Peyer's patch (tissue), 4 donors: Measurements from ENCODE around the gene OGT. TPM values are rescaled to one million over a fixed set of nuclear protein-coding genes. Genes with fewer than 3 reads are reported as not detected.

Source experiments
- DNase-seq, 3 donors: peaks; one replicate each; pipeline ENCODE4 v3.0.0-alpha.2; 2017 to 2019
- H3K27ac ChIP-seq, 4 donors: fragments of 200-600 bp; sonication (generic); one replicate each; pipeline ENCODE4 v1.5.1; 2016 to 2019
- H3K27me3 ChIP-seq, 2 donors: fragments of 200-600 bp; sonication (generic); one replicate each; pipeline ENCODE4 v1.5.1; 2019
- H3K36me3 ChIP-seq, 3 donors: fragments of 200-600 bp; sonication (generic); one replicate each; pipeline ENCODE4 v1.5.1; 2016 to 2019
- H3K4me1 ChIP-seq, 4 donors: fragments of 200-600 bp; sonication (generic); one replicate each; pipeline ENCODE4 v1.5.1; 2016 to 2019
- H3K4me3 ChIP-seq, 4 donors: fragments of 200-600 bp; sonication (generic); 1 replicate in 3 of 4; 2 replicates in 1 of 4; pipeline ENCODE4 v1.5.1; 2016 to 2019; ENCODE audit warnings: mild to moderate bottlenecking in 1 of 4
- H3K9me3 ChIP-seq, 4 donors: fragments of 200-600 bp; sonication (generic); one replicate each; pipeline ENCODE4 v1.5.1; 2016 to 2019; ENCODE audit warnings: mild to moderate bottlenecking in 1 of 4
- POLR2A ChIP-seq, 2 donors: fragments of 450-650 bp; IDR thresholded peaks; one replicate each; pipeline ENCODE4 v1.5.1; 2017; ENCODE audit warnings: antibody characterized with exemption in 2 of 2, mild to moderate bottlenecking in 2 of 2, moderate library complexity in 2 of 2
- total RNA-seq, 4 donors: library from RNA; depleted of rRNA; stranded (reverse); fragments of >200 nt; gene quantifications; one replicate each; pipeline ENCODE4 v1.1.0, GENCODE V29; 2016
- TF ChIP-seq, protein P1 (sequence below), 6 experiments: fragments of 450-650 bp in 4 of 6; fragments of 200-600 bp in 2 of 6; sonication (generic) in 1 of 6; IDR thresholded peaks; one replicate each; pipeline ENCODE4 v1.5.1; 2017 to 2019; ENCODE audit warnings: antibody characterized with exemption in 6 of 6, mild to moderate bottlenecking in 3 of 6, moderate library complexity in 1 of 6

OGT gene
- total RNA-seq, 4 donors from 2014 or later, result 118 to 297 (median 183) TPM

DNA sequence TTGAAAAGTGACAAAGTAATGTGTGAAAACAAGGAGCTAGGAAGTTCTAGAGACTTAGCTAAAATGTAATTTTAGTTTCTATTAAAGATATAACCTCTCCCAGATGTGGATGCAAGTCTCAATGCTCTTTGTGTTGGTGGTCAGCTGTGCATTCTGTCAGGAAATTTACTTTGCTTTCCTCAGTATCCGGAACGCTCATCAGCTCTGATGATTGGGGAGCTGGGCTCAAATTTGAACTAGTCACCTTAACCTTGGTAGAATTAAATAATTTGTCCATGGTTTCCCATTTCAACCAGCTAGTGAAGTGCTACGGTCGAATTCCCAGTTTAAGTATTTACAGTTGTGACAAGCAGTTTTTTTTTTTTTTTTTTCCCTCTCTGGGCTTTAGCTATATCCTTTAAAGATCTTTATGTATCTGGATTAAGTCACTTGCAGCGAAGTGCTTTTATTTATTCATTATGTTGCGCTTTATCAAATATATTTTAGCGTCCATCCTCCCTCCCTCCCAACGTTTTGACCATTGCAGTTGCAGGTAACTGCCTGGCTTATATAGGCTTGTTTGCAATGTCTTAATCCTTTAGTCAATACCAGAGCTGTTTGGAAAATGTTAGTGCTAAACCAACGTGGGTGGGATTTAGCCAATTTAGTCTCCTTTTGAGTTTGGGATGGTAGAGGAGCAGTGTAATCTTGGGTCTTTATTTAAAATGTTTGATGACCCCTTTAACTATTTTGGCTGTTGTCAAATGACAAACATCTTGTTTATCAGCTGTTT, 2.1 kb downstream of the OGT start:
- H3K9me3 ChIP-seq, result no peaks in the 10 kb centered on the region
- H3K4me3 ChIP-seq, result peak overlapping the region; percentile 62 to 77 (median 68)
- no peak for DNase-seq
- H3K4me1 ChIP-seq, result peaks cover 0 to 11% (median 4%) of the 10 kb centered on the region in 4 donors
- TF ChIP-seq, protein P1, sequence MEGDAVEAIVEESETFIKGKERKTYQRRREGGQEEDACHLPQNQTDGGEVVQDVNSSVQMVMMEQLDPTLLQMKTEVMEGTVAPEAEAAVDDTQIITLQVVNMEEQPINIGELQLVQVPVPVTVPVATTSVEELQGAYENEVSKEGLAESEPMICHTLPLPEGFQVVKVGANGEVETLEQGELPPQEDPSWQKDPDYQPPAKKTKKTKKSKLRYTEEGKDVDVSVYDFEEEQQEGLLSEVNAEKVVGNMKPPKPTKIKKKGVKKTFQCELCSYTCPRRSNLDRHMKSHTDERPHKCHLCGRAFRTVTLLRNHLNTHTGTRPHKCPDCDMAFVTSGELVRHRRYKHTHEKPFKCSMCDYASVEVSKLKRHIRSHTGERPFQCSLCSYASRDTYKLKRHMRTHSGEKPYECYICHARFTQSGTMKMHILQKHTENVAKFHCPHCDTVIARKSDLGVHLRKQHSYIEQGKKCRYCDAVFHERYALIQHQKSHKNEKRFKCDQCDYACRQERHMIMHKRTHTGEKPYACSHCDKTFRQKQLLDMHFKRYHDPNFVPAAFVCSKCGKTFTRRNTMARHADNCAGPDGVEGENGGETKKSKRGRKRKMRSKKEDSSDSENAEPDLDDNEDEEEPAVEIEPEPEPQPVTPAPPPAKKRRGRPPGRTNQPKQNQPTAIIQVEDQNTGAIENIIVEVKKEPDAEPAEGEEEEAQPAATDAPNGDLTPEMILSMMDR (IDR thresholded peaks at IDR 0.05), result no peak
- no peak for TF ChIP-seq POLR2A (IDR thresholded peaks at IDR 0.05)
- no peaks in the 10 kb centered on the region for H3K36me3 ChIP-seq
- peak overlapping the region; percentile 85 to 91 (median 90) for H3K27ac ChIP-seq
- H3K27me3 ChIP-seq, result no peaks in the 10 kb centered on the region

DNA sequence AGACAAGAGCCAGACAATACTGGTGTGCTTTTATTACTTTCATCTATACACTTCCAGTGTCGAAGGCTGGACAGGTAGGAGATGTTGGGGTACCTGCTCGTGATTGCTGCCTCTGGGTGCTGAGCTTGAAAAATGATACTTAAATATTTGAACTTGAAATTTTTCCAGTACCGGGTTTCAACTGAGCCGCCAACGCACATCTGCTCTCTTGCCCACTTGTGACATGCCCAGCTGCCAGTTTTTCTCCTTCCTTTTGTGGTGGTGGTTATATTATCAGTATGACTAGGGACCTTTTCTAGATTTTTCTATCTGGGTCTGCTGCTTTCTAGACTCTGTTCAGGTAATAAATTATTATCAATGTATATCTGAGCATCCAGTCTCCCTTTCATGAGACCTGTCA, 3.4 kb downstream of the OGT start:
- H3K4me1 ChIP-seq, result peaks cover 0 to 12% (median 5%) of the 10 kb centered on the region in 4 donors
- TF ChIP-seq POLR2A (IDR thresholded peaks at IDR 0.05), result no peak
- TF ChIP-seq, protein P1 (IDR thresholded peaks at IDR 0.05), result no peak
- H3K36me3 ChIP-seq, result no peaks in the 10 kb centered on the region
- DNase-seq, result no peak
- no peaks in the 10 kb centered on the region for H3K9me3 ChIP-seq
- H3K27me3 ChIP-seq, result no peaks in the 10 kb centered on the region
- H3K4me3 ChIP-seq, result peak overlapping the region in 2 of 4 donors; percentile 4 to 77
- peak overlapping the region in 1 of 4 donors; percentile 39 for H3K27ac ChIP-seq

DNA sequence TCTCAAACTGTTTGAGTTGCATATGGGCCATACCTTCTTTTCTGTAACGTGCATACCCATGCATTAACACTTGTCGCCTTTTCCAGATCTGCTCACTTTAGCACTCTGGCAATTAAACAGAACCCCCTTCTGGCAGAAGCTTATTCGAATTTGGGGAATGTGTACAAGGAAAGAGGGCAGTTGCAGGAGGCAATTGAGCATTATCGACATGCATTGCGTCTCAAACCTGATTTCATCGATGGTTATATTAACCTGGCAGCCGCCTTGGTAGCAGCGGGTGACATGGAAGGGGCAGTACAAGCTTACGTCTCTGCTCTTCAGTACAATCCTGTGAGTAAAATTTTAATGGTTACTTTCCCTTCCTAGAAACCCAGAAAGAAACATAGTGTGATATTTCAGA, 4.8 kb downstream of the OGT start:
- Histone ChIP-seq H3K27ac (peak overlapping the region in 1 of 4 donors; percentile 4), H3K9me3 (no peaks in the 10 kb centered on the region), H3K4me1 (peaks cover 0 to 25% (median 3%) of the 10 kb centered on the region in 4 donors), H3K27me3 (no peaks in the 10 kb centered on the region), H3K36me3 (no peaks in the 10 kb centered on the region), H3K4me3 (no peak overlapping the region)
- TF ChIP-seq, protein P1 (IDR thresholded peaks at IDR 0.05), result no peak
- TF ChIP-seq POLR2A (IDR thresholded peaks at IDR 0.05), result no peak
- no peak for DNase-seq

DNA sequence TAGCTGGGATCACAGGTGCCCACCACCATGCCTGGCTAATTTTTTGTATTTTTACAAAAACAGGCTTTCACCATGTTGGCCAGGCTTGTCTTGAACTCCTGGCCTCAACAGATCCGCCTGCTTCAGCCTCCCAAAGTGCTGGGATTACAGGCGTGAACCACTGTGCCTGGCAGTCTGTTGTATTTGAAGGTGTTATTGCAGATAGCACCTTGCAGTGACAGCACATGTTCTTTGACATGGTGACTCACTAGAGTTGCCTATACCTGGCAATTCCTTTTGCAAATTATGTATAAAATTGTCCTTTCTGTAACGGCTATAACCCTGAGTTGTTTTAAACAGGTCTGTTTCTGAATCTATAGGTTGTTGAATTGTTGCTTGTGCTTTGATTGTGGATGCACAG, 7.9 kb downstream of the OGT start:
- Histone ChIP-seq H3K27me3 (no peaks in the 10 kb centered on the region), H3K27ac (peak overlapping the region in 3 of 4 donors; percentile 12 to 55 (median 22)), H3K4me3 (no peak overlapping the region), H3K4me1 (peaks cover 0 to 30% (median 3%) of the 10 kb centered on the region in 4 donors), H3K9me3 (no peaks in the 10 kb centered on the region), H3K36me3 (peaks cover 0 to 12% (median 0%) of the 10 kb centered on the region in 3 donors)
- TF ChIP-seq, protein P1 (IDR thresholded peaks at IDR 0.05), result no peak
- TF ChIP-seq POLR2A (IDR thresholded peaks at IDR 0.05), result no peak
- no peak for DNase-seq

DNA sequence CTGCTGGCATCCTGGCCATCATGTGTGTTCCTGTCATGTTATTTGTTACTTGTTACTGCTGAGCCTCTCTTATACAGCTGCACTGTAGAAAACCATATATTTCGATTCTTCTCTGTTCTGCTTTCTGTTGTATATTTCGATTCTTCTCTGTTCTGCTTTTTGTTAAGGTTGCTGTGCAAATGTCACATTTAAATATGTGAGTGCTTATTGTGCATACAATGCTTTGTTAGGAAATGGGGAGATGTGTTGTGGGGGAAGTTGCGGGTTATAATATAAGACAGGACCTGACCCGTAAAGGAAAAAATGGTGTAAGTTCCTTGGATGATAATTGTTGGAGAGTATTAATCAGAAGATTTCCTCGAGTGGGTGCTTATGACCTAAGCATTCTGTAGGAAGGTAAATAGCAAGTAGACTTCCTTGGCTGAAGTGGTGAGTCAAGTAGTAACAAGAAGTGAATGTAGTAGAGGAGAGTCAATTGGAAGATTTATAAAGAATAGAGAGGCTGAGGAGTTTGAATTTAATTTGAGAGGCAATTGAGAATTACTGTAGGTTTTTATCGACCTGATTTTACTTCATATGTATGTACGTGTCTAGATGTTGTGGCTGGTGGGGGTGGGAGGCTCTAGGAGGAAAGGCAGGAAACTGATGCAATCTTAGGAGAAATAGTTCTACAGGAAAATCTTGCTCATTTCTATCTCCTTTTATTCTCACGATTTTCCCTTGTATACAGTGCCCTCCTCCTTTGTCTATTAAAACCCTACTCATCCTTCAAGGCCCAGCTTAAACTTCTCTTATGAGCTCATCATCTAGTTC, 8.5 kb downstream of the OGT start:
- H3K4me3 ChIP-seq, result no peak overlapping the region
- H3K4me1 ChIP-seq, result peaks cover 0 to 30% (median 3%) of the 10 kb centered on the region in 4 donors
- H3K9me3 ChIP-seq, result no peaks in the 10 kb centered on the region
- peak overlapping the region; percentile 5 to 55 (median 17) for H3K27ac ChIP-seq
- no peak for DNase-seq
- TF ChIP-seq POLR2A (IDR thresholded peaks at IDR 0.05), result no peak
- TF ChIP-seq, protein P1 (IDR thresholded peaks at IDR 0.05), result no peak
- H3K27me3 ChIP-seq, result no peaks in the 10 kb centered on the region
- H3K36me3 ChIP-seq, result peaks cover 0 to 18% (median 0%) of the 10 kb centered on the region in 3 donors
